ENCODE results near the gene MED13L.

Gene MED13L

DNA sequence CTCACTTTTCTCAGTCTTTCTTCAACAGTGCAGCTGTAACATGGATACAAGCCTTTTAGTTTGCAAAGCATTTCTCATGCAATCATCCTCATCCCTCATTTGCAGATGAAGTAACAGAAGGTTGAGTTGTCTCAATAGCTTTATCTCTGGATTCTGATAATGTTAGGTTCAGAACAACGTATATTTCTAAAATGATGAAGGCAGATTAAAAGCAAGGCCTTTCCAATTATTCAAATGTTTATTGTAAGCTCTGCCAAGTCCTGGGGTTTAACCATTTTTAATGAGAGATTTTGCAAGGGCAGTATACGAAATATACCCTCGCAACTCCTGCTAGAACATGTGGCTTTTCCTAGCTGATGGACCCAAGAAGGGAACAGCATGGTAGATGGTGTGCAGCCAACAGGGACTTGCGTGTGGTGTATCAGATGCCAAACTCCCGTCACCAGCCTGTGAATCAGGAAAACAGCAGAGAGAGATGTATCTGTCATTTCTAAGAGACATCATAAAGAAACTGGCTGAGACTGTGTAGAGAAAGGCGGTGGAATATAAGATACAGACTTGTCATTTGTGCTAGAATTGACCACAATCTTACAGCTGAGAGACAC is 319.7 kb downstream of the MED13L start:
- no peak for DNase-seq

DNA sequence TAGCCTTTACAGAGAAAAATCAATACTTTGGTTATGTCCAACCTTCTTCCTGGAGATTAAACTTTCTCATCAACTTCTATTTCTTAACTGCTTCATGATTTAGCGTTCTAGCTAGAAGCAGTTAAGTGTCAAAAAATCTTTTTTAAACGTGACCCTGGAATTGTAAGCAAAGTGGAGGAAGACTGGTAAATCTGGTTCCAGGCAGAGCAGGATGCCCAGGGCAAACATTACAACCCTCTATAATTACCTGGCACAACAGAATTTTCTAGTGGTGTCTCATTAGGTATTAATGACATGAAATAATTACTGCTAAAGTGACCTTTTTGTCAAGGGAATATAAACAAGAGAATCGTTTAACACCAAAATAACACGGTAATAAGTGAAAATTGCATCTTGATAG is 320.8 kb downstream of the MED13L start:
- DNase-seq: no peak

DNA sequence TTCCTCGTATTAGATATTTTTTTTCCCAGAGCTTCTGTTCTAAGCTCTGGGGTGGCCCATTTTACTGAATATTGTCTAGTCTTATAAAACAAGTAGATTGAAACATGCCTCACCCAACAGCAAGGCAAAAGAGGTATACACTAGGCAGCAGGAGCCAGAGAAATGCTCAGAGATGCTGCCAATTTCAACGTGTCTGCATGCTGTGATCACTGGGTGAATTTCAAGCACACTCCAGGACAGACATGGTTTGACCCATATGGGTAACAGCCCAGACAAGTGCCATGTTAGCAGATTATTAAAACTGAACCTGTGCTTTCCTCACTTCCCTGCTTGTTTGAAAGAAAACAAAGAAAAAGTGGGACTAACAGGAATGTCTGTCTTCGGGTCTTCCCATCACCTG is 321.3 kb downstream of the MED13L start:
- DNase-seq: no peak

DNA sequence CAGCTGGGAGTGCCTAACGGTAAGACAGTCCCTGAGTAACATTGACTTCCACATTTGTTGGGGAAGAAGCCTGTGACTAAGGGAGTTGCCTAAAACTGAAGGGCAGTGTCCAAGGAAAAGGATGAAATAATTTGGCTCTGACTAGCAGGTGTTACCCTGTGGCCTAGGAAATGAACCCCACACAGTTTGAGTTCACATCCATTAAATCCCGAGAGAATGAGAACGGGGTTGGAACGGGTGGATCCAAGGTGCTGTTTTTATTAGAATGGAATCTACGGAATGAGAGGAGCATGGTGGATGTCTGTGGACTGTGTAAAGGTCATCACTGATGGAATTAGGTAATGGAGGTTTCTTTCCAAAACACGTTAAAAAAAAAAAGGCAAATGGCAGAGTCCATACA is 324.0 kb downstream of the MED13L start:
- no peak for DNase-seq

DNA sequence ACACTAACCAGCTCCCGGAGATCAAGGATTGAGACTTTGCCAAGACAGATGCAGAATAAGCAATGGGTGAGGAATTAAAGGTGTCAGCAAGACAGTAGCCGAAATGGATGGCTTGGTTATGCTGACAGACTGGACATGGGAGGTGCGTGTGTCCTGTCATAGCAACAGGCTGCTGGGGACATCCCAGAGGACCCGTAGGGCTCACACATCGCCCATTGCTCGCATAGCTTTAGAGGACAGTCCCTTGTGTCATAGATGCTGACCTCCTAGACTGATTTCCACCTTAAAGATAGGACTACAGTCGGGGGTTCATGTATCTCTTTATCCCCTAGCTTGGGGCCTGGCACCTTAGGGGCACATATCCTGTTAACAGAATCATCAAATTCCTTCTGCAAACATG is 324.5 kb downstream of the MED13L start:
- no peak for DNase-seq

DNA sequence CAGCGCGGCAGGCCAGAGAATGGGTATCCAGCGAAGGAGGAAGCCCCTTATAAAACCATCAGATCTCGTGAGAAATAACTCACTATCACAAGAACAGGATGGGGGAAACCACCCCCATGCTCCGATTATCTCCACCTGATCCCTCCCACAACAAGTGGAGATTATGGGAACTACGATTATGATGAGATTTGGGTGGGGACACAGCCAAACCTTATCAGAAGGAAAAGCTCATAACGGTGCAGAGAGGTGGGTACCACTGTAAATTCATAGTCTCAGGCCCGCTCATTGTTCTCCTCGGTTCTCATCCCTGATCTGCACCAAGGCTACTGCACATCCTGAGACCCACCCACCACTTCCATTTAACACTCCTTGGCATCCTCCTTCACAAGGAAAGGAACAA is 326.5 kb downstream of the MED13L start:
- DNase-seq: no peak

DNA sequence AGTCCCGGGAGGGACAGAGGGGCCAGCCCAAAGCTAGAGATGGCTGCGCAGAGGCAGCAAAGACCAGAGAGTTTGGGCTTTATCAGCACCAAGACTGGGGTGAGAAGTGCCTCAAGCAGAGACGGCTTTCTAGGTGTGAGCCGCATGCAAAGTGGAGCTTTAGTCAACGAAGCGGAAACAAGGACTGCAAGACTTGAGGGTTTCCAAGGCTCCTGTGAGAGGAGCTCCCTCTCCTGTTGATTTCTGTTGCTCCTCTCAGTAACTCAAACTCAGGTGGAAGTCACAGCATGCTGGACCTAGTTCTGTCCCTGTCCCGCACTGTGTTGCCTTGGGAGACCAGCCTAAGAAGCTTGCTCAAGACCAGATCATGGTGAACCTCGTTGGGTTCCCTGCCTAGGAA is 327.8 kb downstream of the MED13L start:
- no peak for DNase-seq

DNA sequence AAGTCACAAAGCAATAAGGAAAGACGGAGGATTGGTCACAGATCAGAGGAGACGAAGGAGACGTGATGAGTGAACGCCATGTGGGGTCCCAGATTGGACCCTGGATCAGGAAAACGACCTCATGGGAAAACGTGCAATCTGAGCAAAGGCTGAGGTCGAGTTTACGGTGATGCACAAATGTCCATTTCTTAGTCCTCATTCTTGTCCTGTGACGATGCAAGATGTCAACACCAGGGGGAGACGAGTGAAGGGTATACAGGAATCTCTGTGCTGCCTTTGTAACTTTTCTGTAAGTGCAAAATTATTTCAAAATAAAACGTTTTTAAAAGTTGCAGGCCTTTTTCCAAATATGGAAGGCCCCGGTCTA is 329.8 kb downstream of the MED13L start:
- DNase-seq: peak; percentile 10

DNA sequence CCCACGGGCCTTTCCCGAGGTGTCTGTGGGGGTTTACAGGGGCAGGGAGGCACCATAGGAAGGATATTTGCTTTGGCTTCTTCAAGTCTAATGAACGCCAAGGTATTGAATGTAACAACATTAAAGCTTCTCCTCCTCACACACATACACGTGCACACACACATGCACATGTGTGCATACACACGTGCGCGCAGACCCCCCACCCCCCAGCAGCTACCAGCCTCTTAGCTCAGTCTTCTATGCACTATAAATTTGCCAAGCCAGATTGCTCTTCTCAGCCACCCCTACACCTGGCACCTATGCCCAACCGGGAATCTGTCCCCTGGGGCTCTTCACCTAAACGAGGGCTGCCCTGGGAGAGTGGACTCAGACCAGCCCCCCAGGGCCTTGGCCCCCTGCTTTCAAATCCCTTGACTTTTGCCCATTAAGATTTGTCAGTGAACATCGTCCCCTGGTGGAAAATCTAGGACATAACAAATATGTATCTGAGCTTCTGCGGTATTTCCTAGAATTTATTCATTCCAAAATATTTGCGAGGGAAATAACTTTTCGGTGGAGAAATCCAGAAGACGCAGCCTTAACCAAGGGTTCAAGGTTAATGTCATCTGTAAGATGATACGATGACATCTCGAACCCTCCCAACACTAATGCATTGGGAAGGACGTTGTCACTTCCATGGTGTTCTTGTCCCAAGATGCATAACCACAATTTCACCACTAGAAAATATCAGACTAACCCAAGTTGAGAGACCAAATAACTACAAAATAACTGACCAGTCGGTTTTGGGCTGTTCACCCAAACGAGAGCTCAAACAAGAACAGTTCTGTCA is 330.4 kb downstream of the MED13L start:
- DNase-seq: peak; percentile 17

DNA sequence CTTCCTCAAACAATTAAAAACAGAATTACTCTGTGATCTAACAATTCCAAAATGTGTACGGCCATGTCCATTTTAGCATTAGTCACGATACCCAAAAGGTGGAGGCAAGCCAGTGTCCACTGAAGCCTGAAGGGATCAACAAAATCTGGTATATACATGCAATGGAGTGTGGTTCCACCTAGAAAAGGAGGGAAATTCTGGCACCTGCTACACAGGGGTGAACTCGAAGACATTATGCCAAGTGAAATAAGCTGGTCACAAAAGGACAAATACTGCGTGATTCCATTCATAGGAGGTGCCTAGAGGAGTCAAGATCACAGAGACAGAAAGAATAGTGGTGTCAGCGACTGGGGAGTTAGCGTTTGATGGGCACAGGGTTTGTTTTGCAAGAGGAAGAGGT is 331.4 kb downstream of the MED13L start:
- DNase-seq: no peak

DNA sequence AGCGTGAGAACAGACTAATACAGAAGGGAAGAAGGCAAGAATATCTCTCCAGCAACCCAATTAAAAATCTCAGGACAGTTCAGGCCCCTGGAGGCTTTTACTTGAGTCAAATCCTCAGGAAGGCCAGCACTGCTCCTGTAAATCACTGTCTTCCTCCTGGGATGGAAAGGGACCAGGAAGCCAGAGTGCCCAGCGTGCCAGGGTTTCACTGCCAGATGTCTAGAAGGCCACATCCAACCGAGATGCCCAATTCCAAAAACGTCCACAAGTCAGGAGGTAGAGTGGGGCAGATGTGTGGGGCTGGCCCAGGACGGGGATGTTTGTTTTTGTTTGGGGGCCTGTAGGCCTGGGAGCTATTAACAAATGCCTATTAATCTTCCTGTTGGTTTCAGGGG is 332.0 kb downstream of the MED13L start:
- DNase-seq: no peak

DNA sequence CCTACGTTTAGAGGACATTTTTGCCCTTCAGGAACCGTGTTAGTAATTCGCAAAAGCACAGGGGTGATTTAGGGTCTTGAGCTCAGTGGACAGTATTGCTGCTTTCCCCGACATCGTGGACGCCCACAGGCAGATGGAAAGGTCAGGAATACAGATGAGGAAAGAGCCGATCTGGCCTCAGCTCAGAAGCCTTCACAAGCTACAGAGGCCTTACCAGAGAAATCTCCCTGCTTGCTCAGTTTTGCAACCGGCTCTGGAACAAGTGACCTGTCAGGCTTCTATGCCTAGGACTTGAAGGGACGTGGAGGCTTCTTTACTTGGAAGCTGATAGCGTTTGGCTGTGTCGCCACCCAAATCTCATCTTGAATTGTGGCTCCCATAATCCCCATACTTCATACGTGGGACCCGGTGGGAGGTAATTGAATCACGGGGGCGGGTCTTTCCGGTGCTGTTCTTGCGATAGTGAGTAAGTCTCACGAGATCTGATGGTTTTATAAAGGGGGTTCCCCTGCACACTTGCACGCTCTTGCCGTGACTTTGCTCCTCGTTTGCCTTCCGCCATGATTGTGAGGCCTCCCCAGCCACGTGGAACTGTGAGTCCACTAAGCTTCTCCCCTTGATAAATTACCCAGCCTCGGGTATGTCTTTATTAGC is 332.5 kb downstream of the MED13L start:
- DNase-seq: no peak

DNA sequence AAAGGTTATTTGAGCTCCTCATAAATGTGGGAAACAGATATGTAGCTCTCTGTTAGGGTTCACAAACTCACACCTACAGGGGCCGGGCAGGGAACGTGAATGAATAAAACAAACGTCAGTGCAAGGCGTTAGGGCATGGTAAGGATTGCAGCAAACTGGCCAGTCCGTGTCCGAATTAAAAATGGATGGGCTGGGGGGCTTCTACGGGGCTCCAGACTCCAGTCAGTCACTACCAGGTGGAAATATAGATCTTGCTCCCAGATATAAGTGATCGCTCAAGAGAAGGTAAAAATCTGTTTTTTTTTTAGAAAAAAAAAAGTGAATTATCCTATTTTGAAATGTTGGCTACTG is 333.1 kb downstream of the MED13L start:
- no peak for DNase-seq

DNA sequence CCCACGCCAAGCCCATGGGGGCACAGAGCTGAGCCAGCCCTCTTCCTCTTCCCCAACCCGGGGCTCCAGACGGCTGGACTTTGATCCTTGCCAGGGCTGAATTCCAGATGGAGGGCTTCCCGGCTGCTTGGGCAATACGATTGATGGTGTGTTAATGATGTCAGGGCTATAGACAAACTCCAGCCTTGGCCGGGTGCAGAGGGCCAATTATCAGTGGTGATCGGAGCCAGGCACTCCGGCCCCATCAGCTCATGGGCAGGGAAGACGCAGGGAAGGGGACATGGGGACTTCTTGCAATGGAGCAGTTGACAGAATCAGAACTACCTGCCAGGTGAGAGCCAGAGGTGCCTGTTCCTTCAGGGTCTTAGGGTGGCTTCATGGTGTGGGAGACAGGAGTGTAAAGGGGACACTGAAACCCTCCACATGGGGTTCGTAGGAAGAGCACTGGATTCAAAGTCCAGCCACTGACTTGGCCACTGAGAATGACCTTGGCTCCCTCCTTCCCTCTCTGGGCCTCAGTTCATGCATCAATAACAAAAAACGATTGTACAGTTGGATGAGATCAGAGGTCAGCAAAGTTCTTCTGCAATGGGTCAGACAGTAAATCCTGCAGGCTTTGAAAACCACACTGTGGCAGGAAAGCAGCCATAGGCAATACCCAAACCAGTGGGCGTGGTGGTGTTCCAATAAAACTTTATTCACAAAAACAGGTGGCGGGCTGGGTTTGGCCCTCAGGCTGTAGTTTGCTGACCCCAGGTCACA is 333.7 kb downstream of the MED13L start:
- DNase-seq: no peak

DNA sequence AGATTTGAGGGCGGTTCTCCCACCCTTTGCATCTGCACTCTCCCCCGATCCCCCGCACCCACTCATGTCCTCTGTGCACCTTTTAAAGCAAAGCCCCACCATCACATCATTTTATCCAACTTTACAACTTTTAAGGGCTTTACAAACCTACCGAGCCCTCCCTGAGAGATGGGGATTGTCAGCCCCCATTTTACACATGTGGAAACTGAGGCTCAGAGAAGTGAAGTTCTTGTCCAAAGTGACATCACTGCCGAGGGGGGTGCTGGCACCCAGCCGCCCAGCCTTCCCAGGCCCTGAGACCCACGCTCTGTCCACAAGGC is 334.2 kb downstream of the MED13L start:
- no peak for DNase-seq

DNA sequence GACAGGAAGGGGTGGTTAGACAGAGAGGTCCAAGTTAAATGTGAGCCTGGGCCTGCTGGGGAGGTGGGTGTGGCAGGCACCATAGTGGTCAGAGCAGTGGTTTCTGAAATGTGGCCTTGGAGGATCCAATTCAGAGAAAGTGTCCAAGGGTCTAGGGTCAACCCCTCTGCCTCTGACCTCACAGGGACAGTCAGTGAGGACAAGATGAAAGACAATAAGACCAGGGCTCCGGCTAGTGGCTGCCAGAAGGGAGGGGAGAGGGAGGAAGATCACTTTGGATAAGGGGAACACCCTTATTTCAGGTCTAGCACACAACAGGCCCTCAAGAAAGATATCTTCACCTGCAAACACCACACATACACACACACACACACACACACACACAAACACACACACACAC is 335.1 kb downstream of the MED13L start:
- no peak for DNase-seq

DNA sequence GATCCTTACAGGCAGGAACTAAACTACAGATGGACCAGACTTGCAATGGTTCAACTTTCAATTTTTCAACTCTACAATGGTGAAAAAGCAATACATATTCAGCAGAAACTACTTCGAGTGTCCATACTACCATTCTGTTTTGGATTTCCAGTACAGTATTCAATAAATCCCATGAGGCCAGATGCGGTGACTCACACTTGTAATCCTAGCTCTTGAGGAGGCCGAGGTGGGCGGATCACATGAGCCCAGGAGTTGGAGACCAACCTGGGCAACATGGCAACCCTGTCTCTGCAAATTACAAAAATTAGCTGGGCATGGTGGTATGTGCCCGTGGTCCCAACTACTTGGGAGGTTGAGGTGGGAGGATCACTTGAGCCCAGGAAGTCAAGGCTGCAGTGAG is 336.1 kb downstream of the MED13L start:
- DNase-seq: no peak

DNA sequence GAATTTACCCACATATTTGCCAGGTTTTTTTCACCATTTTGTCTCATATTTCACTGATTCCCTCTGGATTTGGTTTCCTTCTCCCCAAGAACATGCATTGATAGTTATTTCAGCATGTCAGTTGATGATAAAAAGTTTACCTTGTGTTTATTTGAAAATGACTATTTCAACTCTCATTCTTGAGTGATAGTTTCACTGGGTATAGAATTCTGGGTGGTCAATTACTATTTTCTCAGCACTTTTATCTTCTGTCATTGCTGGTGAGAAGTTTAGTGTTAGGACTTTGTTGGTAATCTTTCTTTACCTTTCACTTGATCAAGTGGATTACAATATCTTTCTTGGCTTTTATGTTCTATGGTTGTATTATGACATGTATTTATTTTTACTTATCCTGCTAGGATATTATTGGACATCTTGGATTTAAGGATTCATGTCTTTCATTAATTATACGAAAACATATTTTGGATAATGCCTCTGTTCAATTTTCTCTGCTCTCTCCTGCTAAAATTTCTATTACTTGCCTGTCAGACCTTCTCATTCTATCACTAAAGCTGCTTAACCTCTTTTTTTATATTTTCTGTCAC is 338.6 kb downstream of the MED13L start:
- DNase-seq: no peak

DNA sequence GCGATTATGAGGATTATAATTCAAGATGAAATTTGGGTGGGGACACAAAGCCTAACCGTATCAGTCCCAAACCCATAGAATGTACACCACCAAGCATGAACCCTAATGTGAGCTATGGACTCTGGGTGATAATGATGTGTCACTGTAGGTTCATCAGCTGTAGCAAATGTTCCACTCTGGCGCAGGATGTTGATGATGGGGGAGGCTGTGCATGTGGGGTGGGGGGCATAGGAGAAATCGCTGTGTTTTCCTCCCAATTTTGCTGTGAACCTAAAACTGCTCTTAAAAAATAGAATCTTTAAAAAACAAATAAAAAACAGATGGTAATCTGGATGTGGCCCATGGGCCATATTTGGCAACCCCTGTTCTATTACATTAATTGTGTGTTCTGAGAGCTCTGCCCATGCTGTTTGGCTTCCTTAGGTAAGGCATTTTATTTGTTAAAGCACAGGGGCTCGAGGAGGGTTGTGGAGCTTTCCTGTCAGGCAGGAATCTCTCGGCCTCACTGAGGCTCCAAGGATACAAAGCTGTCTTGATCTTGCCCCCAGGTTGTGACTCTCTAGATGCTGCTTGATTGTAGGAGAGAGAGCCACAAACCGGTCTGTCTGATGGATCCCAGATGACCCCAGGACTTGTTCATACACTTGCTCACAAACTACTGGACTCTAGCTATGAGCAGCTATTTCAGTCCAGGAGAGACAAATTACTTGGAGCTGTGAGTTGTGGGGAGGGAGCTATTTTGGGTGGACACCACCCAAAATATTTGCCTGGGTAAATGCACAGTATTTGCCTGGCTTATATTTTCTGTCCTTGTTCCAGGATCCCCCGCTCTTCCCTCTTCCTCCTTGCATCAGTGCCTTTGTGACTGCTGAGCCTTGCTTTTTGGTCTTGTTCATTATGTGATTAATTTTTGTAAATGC is 340.2 kb downstream of the MED13L start:
- DNase-seq: no peak

DNA sequence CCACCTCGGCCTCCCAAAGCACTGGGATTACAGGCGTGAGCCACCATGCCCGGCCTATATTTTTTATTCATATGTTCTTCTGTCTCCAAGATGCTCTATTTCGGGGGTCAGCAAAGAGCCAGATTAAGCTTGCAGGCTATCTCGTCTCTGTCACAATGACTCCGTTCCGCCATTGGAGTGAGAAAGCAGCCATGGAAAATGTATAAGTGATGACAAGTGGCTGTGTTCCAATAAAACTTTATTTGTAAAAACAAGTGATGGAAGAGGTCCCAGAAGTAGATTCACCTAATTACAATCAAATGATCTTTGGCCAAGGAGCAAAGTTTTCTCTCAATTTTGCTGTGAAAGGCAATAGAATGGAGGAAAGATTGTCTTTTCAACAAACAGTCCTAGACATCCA is 342.6 kb downstream of the MED13L start:
- DNase-seq: no peak

DNA sequence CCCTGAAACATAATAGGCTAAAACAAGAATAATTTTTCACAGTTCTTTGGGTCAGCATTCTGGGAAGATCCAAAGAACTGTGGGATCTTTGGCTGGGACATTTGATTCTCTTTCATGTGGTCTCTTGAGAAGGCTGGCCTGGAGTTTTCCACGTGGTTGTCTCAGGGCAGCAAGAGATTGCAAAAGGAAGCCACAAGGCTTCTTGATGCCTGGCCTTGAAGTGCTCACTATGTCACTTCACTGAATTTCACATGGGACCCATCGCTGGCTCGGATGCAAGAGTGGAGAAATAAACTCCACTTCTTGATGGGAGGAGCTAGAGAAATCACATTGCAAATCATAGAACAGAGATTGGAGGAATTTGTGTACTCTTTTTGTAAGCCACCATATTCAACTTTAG is 343.4 kb downstream of the MED13L start:
- DNase-seq: no peak

DNA sequence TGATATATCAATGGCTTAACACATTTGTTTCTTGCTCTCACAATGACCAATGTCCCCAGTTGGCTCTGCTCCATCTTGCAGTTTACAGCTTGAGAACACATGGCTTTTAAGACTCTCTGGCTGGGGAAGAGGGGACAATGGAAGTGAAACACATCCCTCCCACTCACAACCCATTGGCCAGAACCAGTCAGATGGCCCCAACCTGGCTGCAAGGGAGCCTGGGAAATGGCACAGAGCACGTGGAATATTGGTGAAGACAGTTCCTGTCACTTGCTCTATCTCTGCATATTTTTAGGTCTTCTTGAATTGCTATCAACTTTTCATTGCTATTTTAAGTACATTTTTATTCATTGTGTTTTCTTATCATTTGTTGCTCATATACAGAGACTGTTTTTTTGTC is 345.4 kb downstream of the MED13L start:
- no peak for DNase-seq
